SK-N-SH (cell line): ENCODE results near the gene MCC. TPM values are rescaled to one million over a fixed set of nuclear protein-coding genes. Genes with fewer than 3 reads are reported as not detected.

Experiments used
- CTCF ChIA-PET: fragments of 300-600, 350-600 bp; formaldehyde crosslinking; extraction: SDS; loops from one replicate; lab custom pipeline; 2021; lab: Yijun Ruan, JAX
- POLR2A ChIA-PET: fragments of 350-600 bp; sonication (Branson Sonifier 250); formaldehyde crosslinking; extraction: SDS; loops from one replicate; lab custom pipeline; 2020; ENCODE audit warnings: antibody characterized with exemption, inconsistent platforms; lab: Yijun Ruan, JAX
- DNase-seq: peaks from one replicate; pipeline ENCODE4 v3.0.0; 2012
- H2AFZ ChIP-seq: fragments of 200-600 bp; sonication (generic); 2 replicates; pipeline ENCODE4 v1.8.1; 2016; ENCODE audit warnings: antibody characterized with exemption, mild to moderate bottlenecking, low read depth
- H3F3A ChIP-seq: fragments of 200-600 bp; sonication (generic); replicated peaks from 2 replicates; pipeline ENCODE3; 2016; ENCODE audit warnings: antibody characterized with exemption, mild to moderate bottlenecking; ENCODE audit not compliant: insufficient read depth
- H3K27ac ChIP-seq, 2 experiments: fragments of 200-500 bp in 1 of 2; fragments of 200-600 bp in 1 of 2; sonication (Bioruptor generic) in 1 of 2; sonication (generic), shearing (Covaris generic) in 1 of 2; 2 replicates each; pipeline versions ENCODE4 v1.5.1 to v1.6.1; 2014 to 2016; ENCODE audit warnings: low read depth in 2 of 2, inconsistent platforms in 1 of 2, low read length in 1 of 2, mild to moderate bottlenecking in 1 of 2, mixed read lengths in 1 of 2
- H3K27me3 ChIP-seq: fragments of 200-600 bp; sonication (generic), shearing (Covaris generic); 2 replicates; pipeline ENCODE4 v1.6.1; 2016; ENCODE audit warnings: mixed run types; ENCODE audit not compliant: insufficient read depth
- H3K36me3 ChIP-seq, 2 experiments: fragments of 200-500 bp in 1 of 2; fragments of 200-600 bp in 1 of 2; sonication (Bioruptor generic) in 1 of 2; sonication (generic) in 1 of 2; replicated peaks in 1 of 2; 2 replicates each; pipeline versions ENCODE3 to v1.5.1; 2014 to 2016; ENCODE audit warnings: low read length in 1 of 2, mild to moderate bottlenecking in 1 of 2; ENCODE audit not compliant: insufficient read depth in 2 of 2, control insufficient read depth in 1 of 2
- H3K4me1 ChIP-seq, 2 experiments: fragments of 200-500 bp in 1 of 2; fragments of 200-600 bp in 1 of 2; sonication (Bioruptor generic) in 1 of 2; sonication (generic), shearing (Covaris generic) in 1 of 2; 2 replicates each; pipeline versions ENCODE4 v1.5.1 to v1.6.1; 2014 to 2016; ENCODE audit warnings: low read depth in 1 of 2, low read length in 1 of 2, mixed run types in 1 of 2; ENCODE audit not compliant: insufficient read depth in 2 of 2, control insufficient read depth in 1 of 2
- H3K4me2 ChIP-seq: fragments of 200-600 bp; sonication (generic), shearing (Covaris generic); 2 replicates; pipeline ENCODE4 v1.6.1; 2017; ENCODE audit warnings: mixed run types
- H3K4me3 ChIP-seq, 2 experiments: fragments of 200-500 bp in 1 of 2; fragments of 200-600 bp in 1 of 2; sonication (Bioruptor generic) in 1 of 2; sonication (generic), shearing (Covaris generic) in 1 of 2; 2 replicates each; pipeline versions ENCODE4 v1.5.1 to v1.8.1; 2014 to 2016; ENCODE audit warnings: low read depth in 2 of 2, inconsistent platforms in 1 of 2, low read length in 1 of 2, mild to moderate bottlenecking in 1 of 2, mixed read lengths in 1 of 2, moderate library complexity in 1 of 2
- H3K79me2 ChIP-seq: fragments of 200-600 bp; sonication (generic); 2 replicates; pipeline ENCODE4 v1.8.1; 2017; ENCODE audit warnings: mild to moderate bottlenecking; ENCODE audit not compliant: insufficient read depth
- H3K9ac ChIP-seq: fragments of 200-600 bp; sonication (generic); 2 replicates; pipeline ENCODE4 v1.6.1; 2017; ENCODE audit warnings: mixed run types
- H3K9me2 ChIP-seq: fragments of 200-600 bp; sonication (generic); 2 replicates; pipeline ENCODE4 v1.6.1; 2017; ENCODE audit warnings: mixed run types
- H3K9me3 ChIP-seq: fragments of 200-600 bp; sonication (generic); 2 replicates; pipeline ENCODE4 v1.6.1; 2017; ENCODE audit warnings: mixed run types, mild to moderate bottlenecking, moderate library complexity
- H4K20me1 ChIP-seq: fragments of 200-600 bp; sonication (generic); 2 replicates; pipeline ENCODE4 v1.6.1; 2017; ENCODE audit warnings: mild to moderate bottlenecking, mixed run types; ENCODE audit not compliant: insufficient read depth
- EP300 ChIP-seq, 2 experiments: IDR thresholded peaks; 2 replicates each; pipeline versions ENCODE4 v1.4.0 to v1.6.1; 2012; ENCODE audit warnings: borderline replicate concordance in 1 of 2, low read depth in 1 of 2, low read length in 1 of 2
- EZH2phosphoT487 ChIP-seq: fragments of 200-600 bp; sonication (generic); IDR thresholded peaks from 2 replicates; pipeline ENCODE4 v1.6.1; 2017; ENCODE audit warnings: low read depth, mixed run types, mild to moderate bottlenecking, antibody characterized with exemption, moderate library complexity, borderline replicate concordance
- FOSL2 ChIP-seq: IDR thresholded peaks from 2 replicates; pipeline ENCODE4 v1.4.0; 2012; ENCODE audit warnings: low read depth, mild to moderate bottlenecking, moderate library complexity, borderline replicate concordance
- FOXJ3 ChIP-seq: sonication (generic); formaldehyde crosslinking; IDR thresholded peaks from 2 replicates; pipeline ENCODE4 v1.5.1; 2020; ENCODE audit warnings: mild to moderate bottlenecking, missing genetic modification reagents
- GABPA ChIP-seq: IDR thresholded peaks from 2 replicates; pipeline ENCODE4 v1.4.0; 2012; ENCODE audit warnings: low read depth, mild to moderate bottlenecking
- JUND ChIP-seq: IDR thresholded peaks from 2 replicates; pipeline ENCODE4 v1.4.0; 2012
- NRF1 ChIP-seq: IDR thresholded peaks from 2 replicates; pipeline ENCODE4 v1.6.1; 2012; ENCODE audit warnings: low read depth, mild to moderate bottlenecking, low read length
- PBX3 ChIP-seq: IDR thresholded peaks from 2 replicates; pipeline ENCODE4; 2012
- POLR2AphosphoS5 ChIP-seq: IDR thresholded peaks from 2 replicates; pipeline ENCODE4 v1.6.1; 2012; ENCODE audit warnings: low read depth, low read length
- RAD21 ChIP-seq: IDR thresholded peaks from 2 replicates; pipeline ENCODE4 v1.6.1; 2012; ENCODE audit warnings: mild to moderate bottlenecking, low read length
- REST ChIP-seq: IDR thresholded peaks from 2 replicates; pipeline ENCODE4 v1.6.1; 2012; ENCODE audit warnings: mild to moderate bottlenecking, low read depth, low read length, moderate library complexity
- SIN3A ChIP-seq: IDR thresholded peaks from 2 replicates; pipeline ENCODE4 v1.6.1; 2012; ENCODE audit warnings: low read depth, mild to moderate bottlenecking, low read length, moderate library complexity, borderline replicate concordance
- SMC3 ChIP-seq: IDR thresholded peaks from 2 replicates; pipeline ENCODE4 v1.6.1; 2012; ENCODE audit warnings: low read depth, low read length, improper control_type of control experiment
- TCF12 ChIP-seq: IDR thresholded peaks from 2 replicates; pipeline ENCODE4 v1.4.0; 2012
- TEAD4 ChIP-seq: IDR thresholded peaks from 2 replicates; pipeline ENCODE4 v1.4.0; 2012; ENCODE audit warnings: mild to moderate bottlenecking, borderline replicate concordance; ENCODE audit not compliant: insufficient read depth
- USF1 ChIP-seq: IDR thresholded peaks from 2 replicates; pipeline ENCODE4 v1.4.0; 2012; ENCODE audit warnings: low read depth, borderline replicate concordance
- YY1 ChIP-seq: IDR thresholded peaks from 2 replicates; pipeline ENCODE4 v1.4.0; 2012; ENCODE audit warnings: low read depth, mild to moderate bottlenecking
- WGBS: methylation state at CpG from one replicate; pipeline ENCODE4 v1.1.6; 2017; ENCODE audit warnings: low lambda C conversion rate; 5-methylcytosine and 5-hydroxymethylcytosine counted together
- polyA plus RNA-seq, 3 experiments: library from polyadenylated mRNA; depleted of rRNA; stranded (reverse); fragments of >200 nt; gene quantifications; 2 replicates each; pipeline ENCODE4 v1.2.3, GENCODE V29; 2012

Gene MCC
- polyA plus RNA-seq, 1 of the 3 experiments (the other 2 are of a cell fraction), result 3.6 TPM

GRCh38 chr5:113446358-113446927, 41.8 kb downstream of the MCC start:
- Histone ChIP-seq H3K27me3 (no peaks in the 10 kb centered on the region), H2AFZ (no peak overlapping the region), H3K9me3 (no peaks in the 10 kb centered on the region), H3K79me2 (no peaks in the 10 kb centered on the region), H3K36me3 (no peaks in the 10 kb centered on the region), H3K4me3 (no peak overlapping the region), H3K4me2 (no peak overlapping the region), H3K4me1 (peaks cover 0 to 2% of the 10 kb centered on the region in 2 experiments; a peak in 1 of 4 replicates), H4K20me1 (no peaks in the 10 kb centered on the region), H3K27ac (no peak overlapping the region), H3K9me2 (no peaks in the 10 kb centered on the region), H3F3A (no peaks in the 10 kb centered on the region), H3K9ac (no peak overlapping the region)
- POLR2A ChIA-PET, result no interaction called here
- DNase-seq, result no peak
- CTCF ChIA-PET, result interaction anchor here (1.1 kb wide), 1 partner anchor 58 kb away, joined by 4 read pairs; no protein-coding TSS in a partner anchor
- TF ChIP-seq PBX3, result 0 out of 2 replicates have a peak, but pooled peaks have one; percentile 6
- no peak for TF ChIP-seq EP300 (IDR thresholded peaks at IDR 0.05; ENCODE audit: borderline replicate concordance in 1 of 2, low read depth in 1 of 2, low read length in 1 of 2)
- peak; percentile 21; the same call in 1 of the 2 replicates for TF ChIP-seq TCF12
- 14% methylated on average over 2 of the region's 2 CpGs for WGBS

GRCh38 chr5:113437111-113437510, 51.1 kb downstream of the MCC start:
- TF ChIP-seq RAD21, result no peak
- no peak for TF ChIP-seq JUND
- no peak for TF ChIP-seq TCF12
- no peak for TF ChIP-seq YY1
- TF ChIP-seq USF1, result no peak
- TF ChIP-seq NRF1, result no peak
- no peak for TF ChIP-seq TEAD4
- TF ChIP-seq FOXJ3 (CRISPR knock-in tag), result no peak
- TF ChIP-seq SMC3, result no peak
- no peak for TF ChIP-seq SIN3A
- TF ChIP-seq GABPA, result no peak
- no peak for TF ChIP-seq PBX3
- no peak for TF ChIP-seq FOSL2
- no peak for TF ChIP-seq EZH2phosphoT487
- TF ChIP-seq POLR2AphosphoS5, result no peak
- no peak for TF ChIP-seq REST
- CTCF ChIA-PET, result no interaction called here
- Histone ChIP-seq H3K27ac (no peak overlapping the region), H3K4me1 (no peaks in the 10 kb centered on the region; a peak in 1 of 4 replicates), H3K36me3 (no peaks in the 10 kb centered on the region), H2AFZ (no peak overlapping the region), H3K9me2 (no peaks in the 10 kb centered on the region), H3F3A (no peaks in the 10 kb centered on the region), H4K20me1 (no peaks in the 10 kb centered on the region), H3K4me3 (no peak overlapping the region), H3K9ac (no peak overlapping the region), H3K4me2 (no peak overlapping the region), H3K9me3 (no peaks in the 10 kb centered on the region), H3K79me2 (no peaks in the 10 kb centered on the region), H3K27me3 (no peaks in the 10 kb centered on the region)
- WGBS, result 85% methylated on average over 1 of the region's 1 CpG
- no peak for DNase-seq
- POLR2A ChIA-PET, result no interaction called here
